Testis (tissue), 2 donors: ENCODE measurements around the gene CCSER1.

ENCODE experiments used
- POLR2A ChIP-seq: fragments of 450-650 bp; IDR thresholded peaks from one replicate; pipeline ENCODE4 v1.6.1; 2017; ENCODE audit warnings: antibody characterized with exemption, mild to moderate bottlenecking, moderate library complexity
- TF ChIP-seq, protein P1 (sequence below), 3 experiments: fragments of 450-650 bp in 2 of 3; fragments of 200-600 bp in 1 of 3; sonication (generic) in 1 of 3; IDR thresholded peaks; one replicate each; pipeline ENCODE4 v1.5.1; 2016 to 2019; ENCODE audit warnings: antibody characterized with exemption in 3 of 3, mild to moderate bottlenecking in 2 of 3, moderate library complexity in 1 of 3

DNA sequence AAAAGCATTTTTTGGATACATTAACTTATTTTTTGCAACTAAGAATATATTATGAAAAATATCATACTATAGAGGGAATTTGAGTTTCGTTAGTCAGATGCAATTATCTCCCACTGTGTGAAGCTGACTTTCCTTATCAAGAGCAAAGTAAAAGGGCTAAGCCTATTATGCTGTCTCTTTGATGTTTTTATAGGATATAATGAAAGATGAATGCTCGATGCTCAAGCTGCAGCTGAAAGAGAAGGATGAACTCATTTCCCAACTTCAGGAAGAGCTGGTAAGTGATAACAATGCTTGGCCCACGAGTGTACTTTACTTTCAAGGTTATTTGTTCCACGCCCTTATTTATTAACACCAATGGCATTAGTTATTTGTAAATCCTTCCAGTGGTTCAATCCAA lies 688.4 kb downstream of the CCSER1 start:
- TF ChIP-seq POLR2A: no peak
- TF ChIP-seq, protein P1, sequence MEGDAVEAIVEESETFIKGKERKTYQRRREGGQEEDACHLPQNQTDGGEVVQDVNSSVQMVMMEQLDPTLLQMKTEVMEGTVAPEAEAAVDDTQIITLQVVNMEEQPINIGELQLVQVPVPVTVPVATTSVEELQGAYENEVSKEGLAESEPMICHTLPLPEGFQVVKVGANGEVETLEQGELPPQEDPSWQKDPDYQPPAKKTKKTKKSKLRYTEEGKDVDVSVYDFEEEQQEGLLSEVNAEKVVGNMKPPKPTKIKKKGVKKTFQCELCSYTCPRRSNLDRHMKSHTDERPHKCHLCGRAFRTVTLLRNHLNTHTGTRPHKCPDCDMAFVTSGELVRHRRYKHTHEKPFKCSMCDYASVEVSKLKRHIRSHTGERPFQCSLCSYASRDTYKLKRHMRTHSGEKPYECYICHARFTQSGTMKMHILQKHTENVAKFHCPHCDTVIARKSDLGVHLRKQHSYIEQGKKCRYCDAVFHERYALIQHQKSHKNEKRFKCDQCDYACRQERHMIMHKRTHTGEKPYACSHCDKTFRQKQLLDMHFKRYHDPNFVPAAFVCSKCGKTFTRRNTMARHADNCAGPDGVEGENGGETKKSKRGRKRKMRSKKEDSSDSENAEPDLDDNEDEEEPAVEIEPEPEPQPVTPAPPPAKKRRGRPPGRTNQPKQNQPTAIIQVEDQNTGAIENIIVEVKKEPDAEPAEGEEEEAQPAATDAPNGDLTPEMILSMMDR (IDR thresholded peaks at IDR 0.05): no peak
